ENCODE measurements around the gene PTGES3L.
"Not testable (repeated sequence)": the region's sequence is repeated elsewhere in the genome, so short reads cannot be mapped to it uniquely, and the experiment has no call there.

PTGES3L gene

GRCh38 chr17:42980274-42980765 is 440 bp upstream of the PTGES3L start, which contains the start of gene RUNDC1:
Gene RUNDC1, plus strand, starts transcription at chr17:42980565. Its CDS starts 12 bp downstream, at chr17:42980577.
- peak; percentile 88 for DNase-seq (ENCODE audit: low read depth)

DNA sequence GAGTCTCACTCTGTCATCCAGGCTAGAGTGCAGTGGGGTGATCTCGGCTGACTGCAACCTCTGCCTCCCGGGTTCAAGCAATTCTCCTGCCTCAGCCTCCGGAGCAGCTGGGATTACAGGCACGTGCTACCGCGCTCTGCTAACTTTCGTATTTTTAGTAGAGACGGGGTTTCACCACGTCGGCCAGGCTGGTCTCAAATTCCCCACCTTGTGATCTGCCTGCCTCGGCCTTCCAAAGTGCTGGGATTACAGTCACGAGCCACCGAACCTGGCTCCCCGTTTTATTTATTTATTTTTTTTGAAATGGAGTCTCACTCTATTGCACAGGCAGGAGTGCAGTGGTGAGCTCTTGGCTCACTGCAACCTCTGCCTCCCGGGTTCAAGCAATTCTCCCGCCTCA is 4.2 kb downstream of the PTGES3L start:
- not testable (repeated sequence) for DNase-seq (ENCODE audit: low read depth)

GRCh38 chr17:42975265-42975664 is 4.6 kb downstream of the PTGES3L start:
- DNase-seq (ENCODE audit: low read depth): no peak

GRCh38 chr17:42973323-42973722 is 6.6 kb downstream of the PTGES3L start:
- not testable (repeated sequence) for DNase-seq (ENCODE audit: low read depth)

DNA sequence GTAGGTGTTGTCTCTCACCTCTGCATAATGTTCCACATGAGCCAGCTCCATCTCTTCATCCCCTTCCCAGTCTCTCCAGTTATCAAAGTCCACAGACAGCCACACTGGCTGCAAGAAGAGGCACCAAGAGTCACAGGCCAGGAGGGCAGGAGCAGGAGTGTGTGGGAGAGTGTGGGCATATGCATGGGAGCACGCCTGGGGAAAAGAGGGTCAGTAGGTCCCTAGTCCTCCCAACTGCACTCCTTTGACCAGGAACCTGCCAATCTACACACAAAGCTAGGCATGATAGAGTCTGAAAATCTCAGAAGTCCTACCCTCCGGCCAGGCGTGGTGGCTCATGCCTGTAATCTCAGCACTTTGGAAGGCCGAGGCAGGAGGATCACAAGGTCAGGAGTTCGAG is 8.3 kb downstream of the PTGES3L start:
- DNase-seq (ENCODE audit: low read depth): no peak

GRCh38 chr17:42969001-42969581 is 10.8 kb downstream of the PTGES3L start:
- no peak for DNase-seq (ENCODE audit: low read depth)

DNA sequence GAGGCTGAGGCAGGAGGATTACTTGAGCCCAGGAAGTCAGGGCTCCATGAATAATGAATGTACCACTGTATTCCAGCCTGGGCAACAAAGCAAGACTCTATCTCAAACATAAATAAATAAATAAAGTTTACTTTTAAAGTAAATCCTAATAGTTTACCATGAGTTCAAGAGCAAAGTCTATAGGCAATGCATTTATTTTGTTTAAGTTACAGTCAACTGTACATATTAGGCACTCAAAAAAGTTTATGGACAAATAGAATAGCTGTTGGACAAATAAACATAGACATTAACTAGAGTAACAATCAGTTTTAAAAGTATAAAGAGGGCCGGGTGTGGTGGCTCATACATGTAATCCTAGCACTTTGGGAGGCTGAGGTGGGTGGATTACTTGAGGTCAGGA is 12.0 kb downstream of the PTGES3L start:
- DNase-seq (ENCODE audit: low read depth): no peak

DNA sequence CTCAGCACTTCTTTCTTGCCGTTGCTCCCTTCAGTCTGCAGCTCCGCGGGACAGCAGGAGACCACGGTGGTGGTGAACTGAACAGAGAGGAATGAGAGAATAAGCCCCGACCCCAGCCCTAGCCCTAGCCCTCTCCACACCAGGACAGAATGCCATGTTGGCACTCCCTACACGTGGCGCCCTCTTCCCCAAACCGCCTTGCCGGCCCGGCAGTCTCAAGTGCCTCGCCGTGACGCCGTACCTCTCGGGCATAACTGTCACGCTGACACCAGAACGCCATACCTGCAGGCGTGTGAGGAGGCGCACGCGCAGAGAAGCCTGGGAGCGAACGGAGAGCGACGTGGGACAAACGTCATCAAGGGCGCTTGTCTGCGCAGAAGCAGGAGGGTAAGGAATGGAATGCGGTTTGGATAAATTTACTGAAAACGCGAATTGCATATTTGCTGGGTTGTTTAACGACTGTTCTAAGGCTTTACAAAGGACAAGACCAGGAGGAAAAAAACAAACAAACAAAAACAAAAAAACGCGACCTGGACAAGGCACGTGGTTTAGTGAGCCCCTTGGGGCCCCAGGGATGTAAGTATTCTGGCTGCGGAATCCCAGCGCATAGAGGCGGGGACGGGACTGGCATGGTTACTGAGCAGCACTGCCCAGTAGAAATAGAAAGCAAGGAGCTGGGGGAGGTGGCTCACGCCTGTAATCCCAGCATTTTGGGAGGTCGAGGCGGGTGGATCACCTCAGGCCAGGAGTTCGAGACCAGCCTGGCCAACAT is 15.5 kb downstream of the PTGES3L start, which contains the start of gene AARSD1:
Gene AARSD1, minus strand, starts transcription at position 294 of the 772 bp plus-strand sequence. Its CDS starts 14 bp downstream, at position 280.
- peak; percentile 81 for DNase-seq (ENCODE audit: low read depth)

- no peak for DNase-seq (ENCODE audit: low read depth)
These were observed 26.2 kb downstream of the PTGES3L start for GRCh38 chr17:42953669-42954068.

DNA sequence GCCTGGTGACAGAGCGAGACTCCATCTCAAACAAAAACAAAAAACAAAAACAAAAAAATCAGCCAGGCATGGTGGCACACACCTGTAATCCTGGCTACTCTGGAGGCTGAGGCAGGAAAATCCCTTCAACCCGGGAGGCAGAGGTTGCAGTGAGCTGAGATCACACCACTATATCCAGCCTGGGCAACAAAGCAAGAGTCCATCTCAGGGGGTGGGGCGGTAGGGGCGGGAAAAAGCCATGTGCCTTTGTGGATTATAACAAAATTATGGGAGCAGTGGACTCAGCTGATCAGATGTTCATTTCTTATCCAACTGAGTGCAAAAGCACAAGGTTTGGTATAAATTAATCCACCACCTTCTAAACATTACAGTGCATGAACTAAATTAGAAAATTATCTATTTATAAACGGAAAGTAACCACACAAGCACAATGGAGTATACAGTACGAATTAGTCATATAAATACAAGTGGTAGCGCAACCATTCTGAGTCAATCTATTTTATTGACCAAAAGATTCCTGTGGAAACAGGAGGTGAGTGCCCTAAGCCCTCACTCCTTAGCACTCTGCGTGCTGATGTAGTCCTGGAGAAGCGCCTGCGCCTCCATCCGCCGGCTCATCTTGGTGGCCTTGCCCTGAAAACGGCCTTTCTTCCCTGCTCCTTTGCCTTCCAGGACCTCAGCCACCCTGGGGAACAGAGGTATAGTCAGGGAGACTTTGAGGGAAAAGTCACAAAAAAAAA is 29.7 kb downstream of the PTGES3L start:
- DNase-seq (ENCODE audit: low read depth): no peak

- DNase-seq (ENCODE audit: low read depth): no peak
These were observed 33.1 kb downstream of the PTGES3L start for GRCh38 chr17:42946812-42947211.

- no peak for DNase-seq (ENCODE audit: low read depth)
These were observed 35.7 kb downstream of the PTGES3L start for GRCh38 chr17:42944211-42944610.

GRCh38 chr17:42937712-42938596 is 41.9 kb downstream of the PTGES3L start:
- no peak for DNase-seq (ENCODE audit: low read depth)

DNA sequence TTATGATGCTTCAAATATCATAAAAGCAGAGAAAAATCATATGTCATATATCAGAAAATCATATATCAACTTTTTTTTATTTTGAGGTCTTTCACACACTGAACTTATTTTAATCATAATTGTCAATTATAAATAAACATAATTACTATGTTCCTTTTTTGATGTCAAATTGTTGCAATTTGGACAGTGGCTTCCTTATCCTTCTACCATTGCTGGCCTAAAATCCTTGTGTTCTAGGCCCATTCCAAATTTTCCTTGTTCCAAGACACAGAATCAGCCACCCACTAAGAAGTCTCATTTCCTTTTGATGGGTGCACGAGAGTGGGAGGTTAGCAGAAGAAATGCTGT is 50.4 kb downstream of the PTGES3L start:
- no peak for DNase-seq (ENCODE audit: low read depth)

DNA sequence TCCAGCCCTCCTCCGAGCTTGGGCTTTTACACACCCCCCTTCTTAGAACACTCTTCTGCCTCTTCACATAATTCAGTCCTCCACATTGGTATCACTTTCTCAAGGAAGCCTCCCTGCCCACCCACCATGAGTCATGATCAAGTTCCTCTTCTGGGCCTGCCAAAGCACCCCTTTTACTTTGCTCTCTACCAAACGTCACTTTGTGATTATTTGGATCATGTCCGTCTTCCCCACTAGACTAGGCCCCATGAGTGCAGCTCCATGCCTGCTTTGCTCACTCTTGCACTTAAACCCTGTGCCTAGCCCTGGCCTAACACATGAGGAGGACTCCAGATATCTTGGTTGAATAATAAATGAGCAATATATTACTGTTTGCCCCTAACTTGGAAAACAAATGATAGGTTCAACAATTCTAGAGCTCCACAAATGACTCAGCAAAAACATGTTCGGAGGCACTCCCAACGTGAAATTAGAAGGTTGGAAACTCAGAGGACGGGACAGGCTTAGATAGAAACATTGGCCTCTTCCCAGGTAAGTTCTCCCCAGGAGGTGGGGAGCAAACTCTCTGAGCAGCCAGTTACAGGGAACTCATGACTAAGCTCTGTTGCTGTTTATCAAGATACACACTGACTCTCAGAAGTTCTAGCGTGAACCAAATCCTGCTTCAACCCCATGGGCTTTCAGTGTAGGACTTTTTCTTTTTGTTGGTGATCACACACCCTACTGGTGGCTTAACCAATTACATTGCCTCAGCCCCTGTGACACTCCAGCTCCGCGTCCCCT is 51.0 kb downstream of the PTGES3L start:
- DNase-seq (ENCODE audit: low read depth): no peak

DNA sequence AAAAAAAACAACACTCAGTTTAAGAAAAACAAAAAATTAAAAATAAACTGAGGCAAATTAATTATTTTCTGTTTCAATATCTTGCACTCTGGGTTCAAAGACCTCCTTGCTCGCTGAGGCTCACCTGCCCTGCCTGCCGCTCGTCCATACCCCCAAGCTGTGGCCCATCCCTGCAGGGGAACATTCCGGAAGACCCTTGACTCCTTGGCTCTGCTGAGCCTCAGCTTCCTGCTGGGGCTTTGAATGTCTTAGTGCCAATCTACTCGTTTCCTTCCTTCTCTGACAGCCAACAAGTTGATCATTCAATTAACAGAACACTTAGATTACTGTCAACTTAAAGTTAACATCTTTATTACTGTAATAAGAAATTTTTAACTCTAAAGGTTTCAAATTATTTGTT is 55.0 kb downstream of the PTGES3L start:
- DNase-seq (ENCODE audit: low read depth): no peak

GRCh38 chr17:42923472-42923871 is 56.4 kb downstream of the PTGES3L start:
- DNase-seq (ENCODE audit: low read depth): not testable (repeated sequence)

- no peak for DNase-seq (ENCODE audit: low read depth)
These were observed 57.6 kb downstream of the PTGES3L start for GRCh38 chr17:42922294-42922693.

- DNase-seq (ENCODE audit: low read depth): no peak
These were observed 59.0 kb downstream of the PTGES3L start for GRCh38 chr17:42920922-42921321.

GRCh38 chr17:42920106-42920900 is 59.6 kb downstream of the PTGES3L start:
- DNase-seq (ENCODE audit: low read depth): no peak
